HEK293 (cell line): ENCODE results near the gene EPS8L1.
A peak's percentile ranks its signal among the peaks of the same experiment; 100 is the strongest.

Experiments
- CTCF ChIA-PET: fragments of 350-600 bp; formaldehyde crosslinking; extraction: SDS; loops from one replicate; lab custom pipeline; 2021; ENCODE audit warnings: antibody characterized with exemption; lab: Yijun Ruan, JAX
- POLR2A ChIA-PET: fragments of 300-600 bp; formaldehyde crosslinking; extraction: SDS; loops from one replicate; lab custom pipeline; 2020; ENCODE audit warnings: antibody characterized with exemption, inconsistent platforms; lab: Yijun Ruan, JAX
- H3K27ac ChIP-seq: fragments of 200-500 bp; sonication (Bioruptor generic); 2 replicates; pipeline ENCODE4 v1.5.1; 2014; ENCODE audit warnings: low read depth, low read length, control low read depth, inconsistent platforms; ENCODE audit errors: extremely low read depth
- H3K36me3 ChIP-seq, 2 experiments: fragments of 200-500 bp in 1 of 2; sonication (Bioruptor generic) in 1 of 2; 1 replicate in 1 of 2; 2 replicates in 1 of 2; pipeline ENCODE4 v1.5.1; 2014 to 2017; ENCODE audit warnings: inconsistent platforms in 2 of 2, low read length in 2 of 2; ENCODE audit not compliant: control insufficient read depth in 2 of 2, insufficient read depth in 1 of 2
- H3K4me1 ChIP-seq: fragments of 200-500 bp; sonication (Bioruptor generic); 2 replicates; pipeline ENCODE4 v1.5.1; 2014; ENCODE audit warnings: mild to moderate bottlenecking, low read length, inconsistent platforms; ENCODE audit not compliant: control insufficient read depth, insufficient read depth
- H3K4me3 ChIP-seq: 2 replicates; pipeline ENCODE4 v1.5.1; 2011; ENCODE audit warnings: low read depth, mild to moderate bottlenecking, control low read depth, low read length, moderate library complexity
- H3K9me3 ChIP-seq: fragments of 200-500 bp; sonication (Bioruptor generic); 2 replicates; pipeline ENCODE4 v1.5.1; 2014; ENCODE audit warnings: low read depth, low read length, inconsistent platforms; ENCODE audit not compliant: control insufficient read depth, insufficient read depth
- IKZF3 ChIP-seq: fragments of 450-650 bp; IDR thresholded peaks from 2 replicates; pipeline ENCODE4 v1.5.0; 2018; ENCODE audit warnings: missing biosample characterization, mild to moderate bottlenecking, missing genetic modification characterization, moderate library complexity
- KLF9 ChIP-seq: fragments of 450-650 bp; formaldehyde crosslinking; IDR thresholded peaks from 2 replicates; pipeline ENCODE4 v1.5.1; 2016; ENCODE audit warnings: missing biosample characterization, missing genetic modification characterization, low read depth
- PRDM1 ChIP-seq: fragments of 450-650 bp; formaldehyde crosslinking; IDR thresholded peaks from 2 replicates; pipeline ENCODE4; 2016; ENCODE audit warnings: missing biosample characterization, missing genetic modification characterization
- PRDM4 ChIP-seq: fragments of 450-650 bp; formaldehyde crosslinking; IDR thresholded peaks from 2 replicates; pipeline ENCODE4 v1.5.1; 2017; ENCODE audit warnings: missing biosample characterization, missing genetic modification characterization
- RBAK ChIP-seq: fragments of 450-650 bp; formaldehyde crosslinking; IDR thresholded peaks from 2 replicates; pipeline ENCODE4 v1.5.1; 2016; ENCODE audit warnings: missing biosample characterization, missing genetic modification characterization
- SP7 ChIP-seq: fragments of 450-650 bp; formaldehyde crosslinking; IDR thresholded peaks from 2 replicates; pipeline ENCODE4 v1.5.1; 2016; ENCODE audit warnings: missing biosample characterization, missing genetic modification characterization
- TRIM28 ChIP-seq: IDR thresholded peaks from 2 replicates; pipeline ENCODE4 v1.6.1; 2011; ENCODE audit warnings: low read length, control low read depth, borderline replicate concordance
- ZBTB8A ChIP-seq: fragments of 450-650 bp; formaldehyde crosslinking; IDR thresholded peaks from 2 replicates; pipeline ENCODE4 v1.5.1; 2016; ENCODE audit warnings: missing biosample characterization, missing genetic modification characterization
- ZNF112 ChIP-seq: fragments of 450-650 bp; formaldehyde crosslinking; IDR thresholded peaks from 2 replicates; pipeline ENCODE4 v1.5.0; 2017; ENCODE audit warnings: missing biosample characterization, missing genetic modification characterization
- ZNF19 ChIP-seq: fragments of 450-650 bp; formaldehyde crosslinking; IDR thresholded peaks from 2 replicates; pipeline ENCODE4; 2016; ENCODE audit warnings: missing biosample characterization, missing genetic modification characterization, low read depth
- ZNF266 ChIP-seq: fragments of 450-650 bp; formaldehyde crosslinking; IDR thresholded peaks from 2 replicates; pipeline ENCODE4 v1.5.1; 2016; ENCODE audit warnings: missing biosample characterization, missing genetic modification characterization, low read depth
- ZNF404 ChIP-seq: fragments of 450-650 bp; formaldehyde crosslinking; IDR thresholded peaks from 2 replicates; pipeline ENCODE4 v1.5.1; 2017; ENCODE audit warnings: missing biosample characterization, missing genetic modification characterization
- ZNF585B ChIP-seq: fragments of 450-650 bp; formaldehyde crosslinking; IDR thresholded peaks from 2 replicates; pipeline ENCODE4 v1.5.1; 2016; ENCODE audit warnings: missing biosample characterization, missing genetic modification characterization
- ZNF600 ChIP-seq: fragments of 450-650 bp; formaldehyde crosslinking; IDR thresholded peaks from 2 replicates; pipeline ENCODE4 v1.5.1; 2016; ENCODE audit warnings: missing biosample characterization, missing genetic modification characterization
- ZNF610 ChIP-seq: fragments of 450-650 bp; formaldehyde crosslinking; IDR thresholded peaks from 2 replicates; pipeline ENCODE4 v1.5.1; 2016; ENCODE audit warnings: missing biosample characterization, missing genetic modification characterization, borderline replicate concordance
- ZNF707 ChIP-seq: fragments of 450-650 bp; formaldehyde crosslinking; IDR thresholded peaks from 2 replicates; pipeline ENCODE4 v1.5.1; 2016; ENCODE audit warnings: missing biosample characterization, missing genetic modification characterization
- ZNF792 ChIP-seq: fragments of 450-650 bp; formaldehyde crosslinking; IDR thresholded peaks from 2 replicates; pipeline ENCODE4 v1.5.1; 2016; ENCODE audit warnings: missing biosample characterization, missing genetic modification characterization
- ZSCAN23 ChIP-seq: fragments of 450-650 bp; formaldehyde crosslinking; IDR thresholded peaks from 2 replicates; pipeline ENCODE4 v1.5.1; 2016; ENCODE audit warnings: missing biosample characterization, missing genetic modification characterization
- TF ChIP-seq, protein P1 (sequence below): fragments of 450-650 bp; formaldehyde crosslinking; IDR thresholded peaks from 2 replicates; pipeline ENCODE4 v1.5.1; 2016; ENCODE audit warnings: missing biosample characterization, missing genetic modification characterization, low read depth
- TF ChIP-seq, protein P2 (sequence below): fragments of 450-650 bp; formaldehyde crosslinking; IDR thresholded peaks from 2 replicates; pipeline ENCODE4 v1.5.1; 2017; ENCODE audit warnings: missing biosample characterization, missing genetic modification characterization

The EPS8L1 gene

DNA sequence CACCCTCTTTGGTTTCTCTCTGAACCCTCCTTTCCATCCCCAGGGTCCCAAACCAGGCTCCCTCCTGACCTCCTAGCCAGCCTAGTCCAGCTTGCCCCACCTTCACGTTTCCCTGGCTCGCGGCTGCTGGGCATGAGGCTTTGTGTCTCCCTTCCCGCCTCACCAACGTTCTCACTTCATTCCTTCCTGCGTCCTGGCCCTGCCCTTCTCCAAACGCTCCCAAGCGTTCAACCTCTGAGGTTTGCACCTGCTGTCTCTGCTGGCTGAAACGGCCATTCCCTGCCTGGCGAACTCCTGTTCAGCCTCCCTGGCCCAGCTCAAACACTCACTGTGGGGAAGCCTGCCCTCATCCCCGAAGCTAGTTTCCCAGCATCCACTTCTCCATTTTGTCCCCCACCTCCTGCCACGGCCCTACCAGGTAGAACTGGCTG lies 12.4 kb downstream of the EPS8L1 start:
- TF ChIP-seq ZNF707 (tag by site-specific recombination) (no peak), TRIM28 (no peak)
- TF ChIP-seq, all 188 proteins: peak for 0
- POLR2A ChIA-PET: interaction anchor here (1.9 to 2.0 kb wide), 2 partner anchors 25 to 29 kb away, joined by 4 to 13 read pairs; partner anchors contain the start of genes PPP1R12C and RDH13
- H3K4me1 ChIP-seq: no peaks in the 10 kb centered on the region
- H3K4me3 ChIP-seq: no peak overlapping the region
- CTCF ChIA-PET: interaction anchor here (0.6 to 3.6 kb wide), 24 partner anchors 7 to 669 kb away, joined by 3 to 35 read pairs (median 6); partner anchors contain the start of genes PPP1R12C and TMEM238
- no peaks in the 10 kb centered on the region for H3K9me3 ChIP-seq
- H3K27ac ChIP-seq: no peak overlapping the region
- peaks cover 0 to 32% of the 10 kb centered on the region in 2 experiments; a peak in 2 of 3 replicates for H3K36me3 ChIP-seq

GRCh38 chr19:55088543-55089341 lies 13.1 kb downstream of the EPS8L1 start:
- H3K9me3 ChIP-seq: no peaks in the 10 kb centered on the region
- ChIA-PET CTCF (interaction anchor here (0.5 to 3.6 kb wide), 34 partner anchors 8 to 797 kb away, joined by 3 to 35 read pairs (median 4); partner anchors contain the start of genes DNAAF3, PPP1R12C and TMEM238), POLR2A (interaction anchor here (0.6 to 2.0 kb wide), 6 partner anchors 8 to 1220 kb away, joined by 3 to 13 read pairs (median 5); partner anchors contain the start of genes PPP1R12C and RDH13)
- TF ChIP-seq PRDM1 (tag by site-specific recombination) (peak; percentile 25; the same call in 1 of the 2 replicates), ZNF19 (tag by site-specific recombination) (no peak)
- peaks cover 0 to 32% of the 10 kb centered on the region in 2 experiments; a peak in 2 of 3 replicates for H3K36me3 ChIP-seq
- H3K4me3 ChIP-seq: no peak overlapping the region
- H3K4me1 ChIP-seq: no peaks in the 10 kb centered on the region
- no peak overlapping the region for H3K27ac ChIP-seq

GRCh38 chr19:55089342-55089944 lies 13.8 kb downstream of the EPS8L1 start:
- Histone ChIP-seq H3K27ac (no peak overlapping the region), H3K4me3 (no peak overlapping the region), H3K4me1 (no peaks in the 10 kb centered on the region), H3K9me3 (no peaks in the 10 kb centered on the region), H3K36me3 (peaks cover 0 to 34% of the 10 kb centered on the region in 2 experiments; a peak in 2 of 3 replicates)
- TF ChIP-seq PRDM4 (tag by site-specific recombination) (no peak), ZNF610 (tag by site-specific recombination) (no peak), ZNF600 (0 out of 2 replicates have a peak, but pooled peaks have one; percentile 16), ZSCAN23 (tag by site-specific recombination) (no peak), ZNF112 (tag by site-specific recombination) (no peak), ZBTB8A (no peak)
- POLR2A ChIA-PET: interaction anchor here (0.6 to 2.0 kb wide), 6 partner anchors 9 to 529 kb away, joined by 3 to 13 read pairs (median 4); partner anchors contain the start of genes PPP1R12C and RDH13
- CTCF ChIA-PET: interaction anchor here (0.5 to 3.6 kb wide), 22 partner anchors 9 to 796 kb away, joined by 3 to 35 read pairs (median 6); partner anchors contain the start of genes DNAAF3, PPP1R12C and RDH13

DNA sequence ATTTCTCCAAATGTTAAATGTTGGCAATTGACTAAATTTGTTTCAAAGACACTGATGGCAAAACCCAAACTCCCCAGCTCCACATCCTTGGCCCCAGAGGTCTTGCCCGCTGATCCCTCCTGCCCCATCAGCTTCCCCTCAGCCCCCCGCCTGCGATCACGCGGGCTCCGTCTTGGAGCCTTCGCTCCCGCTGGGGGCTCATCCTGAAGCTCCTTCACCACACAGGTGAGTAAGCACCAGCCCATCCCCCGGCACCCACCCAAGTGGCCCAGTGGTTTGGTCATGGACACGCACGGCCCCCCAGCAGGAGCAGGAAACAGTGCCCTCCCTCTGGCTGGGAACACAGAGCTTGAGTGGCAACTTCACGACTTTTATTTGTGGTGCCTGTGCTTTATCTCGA lies 14.9 kb downstream of the EPS8L1 start:
- peaks cover 4 to 44% of the 10 kb centered on the region in 2 experiments; a peak in 2 of 3 replicates for H3K36me3 ChIP-seq
- ChIA-PET POLR2A (no interaction called here), CTCF (interaction anchor here (0.5 to 3.4 kb wide), 7 partner anchors 10 to 619 kb away, joined by 3 to 35 read pairs (median 3); partner anchors contain the start of genes DNAAF3 and RDH13)
- H3K4me1 ChIP-seq: no peaks in the 10 kb centered on the region
- no peak overlapping the region for H3K27ac ChIP-seq
- H3K9me3 ChIP-seq: no peaks in the 10 kb centered on the region
- H3K4me3 ChIP-seq: no peak overlapping the region
- TF ChIP-seq, protein P1, sequence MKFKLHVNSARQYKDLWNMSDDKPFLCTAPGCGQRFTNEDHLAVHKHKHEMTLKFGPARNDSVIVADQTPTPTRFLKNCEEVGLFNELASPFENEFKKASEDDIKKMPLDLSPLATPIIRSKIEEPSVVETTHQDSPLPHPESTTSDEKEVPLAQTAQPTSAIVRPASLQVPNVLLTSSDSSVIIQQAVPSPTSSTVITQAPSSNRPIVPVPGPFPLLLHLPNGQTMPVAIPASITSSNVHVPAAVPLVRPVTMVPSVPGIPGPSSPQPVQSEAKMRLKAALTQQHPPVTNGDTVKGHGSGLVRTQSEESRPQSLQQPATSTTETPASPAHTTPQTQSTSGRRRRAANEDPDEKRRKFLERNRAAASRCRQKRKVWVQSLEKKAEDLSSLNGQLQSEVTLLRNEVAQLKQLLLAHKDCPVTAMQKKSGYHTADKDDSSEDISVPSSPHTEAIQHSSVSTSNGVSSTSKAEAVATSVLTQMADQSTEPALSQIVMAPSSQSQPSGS (tag by site-specific recombination): no peak
- TF ChIP-seq ZNF792 (tag by site-specific recombination): no peak
- no peak for TF ChIP-seq KLF9
- no peak for TF ChIP-seq RBAK (tag by site-specific recombination)
- TF ChIP-seq ZNF404 (tag by site-specific recombination): no peak
- no peak for TF ChIP-seq SP7 (tag by site-specific recombination)
- no peak for TF ChIP-seq ZNF585B (tag by site-specific recombination)
- TF ChIP-seq, protein P2, sequence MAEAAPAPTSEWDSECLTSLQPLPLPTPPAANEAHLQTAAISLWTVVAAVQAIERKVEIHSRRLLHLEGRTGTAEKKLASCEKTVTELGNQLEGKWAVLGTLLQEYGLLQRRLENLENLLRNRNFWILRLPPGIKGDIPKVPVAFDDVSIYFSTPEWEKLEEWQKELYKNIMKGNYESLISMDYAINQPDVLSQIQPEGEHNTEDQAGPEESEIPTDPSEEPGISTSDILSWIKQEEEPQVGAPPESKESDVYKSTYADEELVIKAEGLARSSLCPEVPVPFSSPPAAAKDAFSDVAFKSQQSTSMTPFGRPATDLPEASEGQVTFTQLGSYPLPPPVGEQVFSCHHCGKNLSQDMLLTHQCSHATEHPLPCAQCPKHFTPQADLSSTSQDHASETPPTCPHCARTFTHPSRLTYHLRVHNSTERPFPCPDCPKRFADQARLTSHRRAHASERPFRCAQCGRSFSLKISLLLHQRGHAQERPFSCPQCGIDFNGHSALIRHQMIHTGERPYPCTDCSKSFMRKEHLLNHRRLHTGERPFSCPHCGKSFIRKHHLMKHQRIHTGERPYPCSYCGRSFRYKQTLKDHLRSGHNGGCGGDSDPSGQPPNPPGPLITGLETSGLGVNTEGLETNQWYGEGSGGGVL (tag by site-specific recombination): no peak
- no peak for TF ChIP-seq ZNF266
- TF ChIP-seq IKZF3 (tag by site-specific recombination): no peak
